K562 (cell line): Measurements from ENCODE around the gene TFF3. TPM values are rescaled to one million over a fixed set of nuclear protein-coding genes. Genes with fewer than 3 reads are reported as not detected.

Experiments
- ATAC-seq: fragments of 200-7000 bp; cut with Tn5 transposase; 3 replicates; pipeline ENCODE4 v1.9.1; 2020; ENCODE audit warnings: moderate library complexity
- BruUV-seq: library from RNA; stranded (reverse); fragments of 400-500 nt; replicated peaks from 2 replicates; lab custom pipeline; 2021; lab: Mats Ljungman, UMichigan
- CTCF ChIA-PET: fragments of 300-600 bp; formaldehyde crosslinking; extraction: SDS; loops from one replicate; lab custom pipeline; 2021; ENCODE audit warnings: low intra/inter-chr PET ratio; lab: Yijun Ruan, JAX
- POLR2A ChIA-PET: fragments of 300-600, 350-650 bp; sonication (Branson Sonifier 250); formaldehyde crosslinking; extraction: SDS; loops from one replicate; lab custom pipeline; 2021; ENCODE audit warnings: antibody characterized with exemption, inconsistent platforms; lab: Yijun Ruan, JAX
- DNase-seq, 4 experiments: peaks; one replicate each; pipeline versions ENCODE4 v3.0.0 to v3.0.0-alpha.2; 2011 to 2018; ENCODE audit warnings: low spot score in 3 of 4, mixed read lengths in 3 of 4; ENCODE audit errors: extremely low read depth in 1 of 4
- FAIRE-seq: peaks from 2 replicates; lab custom pipeline; 2011; peaks lifted over from hg19 to GRCh38; lab: Jason Lieb, UNC
- H2AFZ ChIP-seq: 2 replicates; pipeline ENCODE4 v1.6.0; 2011; ENCODE audit warnings: low read depth, low read length, control low read depth, inconsistent platforms
- H3K27ac ChIP-seq: fragments of 200-600 bp; 3 replicates; pipeline ENCODE4 v1.8.0; 2011; ENCODE audit warnings: low read depth, mild to moderate bottlenecking, control low read depth, inconsistent platforms, low read length, moderate library complexity, mixed read lengths; ENCODE audit errors: extremely low read depth
- H3K27me3 ChIP-seq, 2 experiments: fragments of 300-600 bp in 1 of 2; 2 replicates in 1 of 2; 3 replicates in 1 of 2; pipeline versions ENCODE4 v1.6.0 to v1.8.0; 2011; ENCODE audit warnings: inconsistent platforms in 2 of 2, low read length in 2 of 2, mild to moderate bottlenecking in 1 of 2, mixed read lengths in 1 of 2, moderate library complexity in 1 of 2; ENCODE audit not compliant: control insufficient read depth in 2 of 2, insufficient read depth in 2 of 2
- H3K36me3 ChIP-seq: fragments of 300-600 bp; 3 replicates; pipeline ENCODE4 v1.8.0; 2011; ENCODE audit warnings: mild to moderate bottlenecking, low read length, inconsistent platforms; ENCODE audit not compliant: control insufficient read depth, insufficient read depth
- H3K4me1 ChIP-seq, 2 experiments: fragments of 200-600 bp in 1 of 2; replicated peaks in 1 of 2; 2 replicates in 1 of 2; 3 replicates in 1 of 2; pipeline versions ENCODE4 v1.5.1 to v1.8.0; 2011; ENCODE audit warnings: inconsistent platforms in 2 of 2, low read length in 2 of 2, mild to moderate bottlenecking in 1 of 2, mixed read lengths in 1 of 2, moderate library complexity in 1 of 2; ENCODE audit not compliant: control insufficient read depth in 2 of 2, insufficient read depth in 2 of 2
- H3K4me2 ChIP-seq: 2 replicates; pipeline ENCODE4 v1.6.1; 2011; ENCODE audit warnings: low read length, control low read depth, inconsistent platforms, mixed read lengths; ENCODE audit not compliant: insufficient read depth
- H3K4me3 ChIP-seq: fragments of 200-600 bp; sonication (generic), shearing (Covaris generic); 2 replicates; pipeline ENCODE4 v1.5.1; 2016; ENCODE audit warnings: control low read depth, inconsistent platforms
- H3K79me2 ChIP-seq: fragments of 200-600 bp; 3 replicates; pipeline ENCODE4 v1.8.0; 2011; ENCODE audit warnings: low read length, inconsistent platforms; ENCODE audit not compliant: control insufficient read depth, insufficient read depth
- H3K9ac ChIP-seq, 2 experiments: 2 replicates each; pipeline versions ENCODE4 v1.6.0 to v1.6.1; 2011; ENCODE audit warnings: low read depth in 2 of 2, low read length in 2 of 2, control low read depth in 1 of 2, inconsistent platforms in 1 of 2, mild to moderate bottlenecking in 1 of 2, mixed read lengths in 1 of 2; ENCODE audit not compliant: insufficient read depth in 1 of 2
- H3K9me1 ChIP-seq: one replicate; pipeline ENCODE4 v1.6.0; 2011; ENCODE audit warnings: inconsistent platforms, mild to moderate bottlenecking, low read length, moderate library complexity; ENCODE audit not compliant: control insufficient read depth, insufficient read depth
- H3K9me3 ChIP-seq: replicated peaks from 2 replicates; pipeline ENCODE4 v1.5.1; 2011; ENCODE audit warnings: low read depth, low read length, inconsistent platforms; ENCODE audit not compliant: control insufficient read depth, insufficient read depth
- H4K20me1 ChIP-seq: replicated peaks from 2 replicates; pipeline ENCODE4 v1.6.1; 2011; ENCODE audit warnings: low read length, inconsistent platforms, mixed read lengths; ENCODE audit not compliant: control insufficient read depth, insufficient read depth
- ARID2 ChIP-seq: fragments of 450-650 bp; IDR thresholded peaks from 2 replicates; pipeline ENCODE4 v1.6.1; 2017; ENCODE audit warnings: antibody characterized with exemption, mild to moderate bottlenecking
- BCOR ChIP-seq: fragments of 450-650 bp; IDR thresholded peaks from 2 replicates; pipeline ENCODE4 v1.6.1; 2016
- CEBPZ ChIP-seq: fragments of 150-350 bp; IDR thresholded peaks from 2 replicates; pipeline ENCODE4 v1.6.1; 2014; ENCODE audit warnings: low read depth, mild to moderate bottlenecking, low read length, borderline replicate concordance
- CHCHD3 ChIP-seq: fragments of 250-450 bp; sonication (Bioruptor Pico); IDR thresholded peaks from 2 replicates; pipeline ENCODE4 v2.1.2; 2022; ENCODE audit warnings: mild to moderate bottlenecking
- DPF2 ChIP-seq: fragments of 450-650 bp; IDR thresholded peaks from 2 replicates; pipeline ENCODE4 v1.6.1; 2016
- HNRNPH1 ChIP-seq: fragments of 200-400 bp; formaldehyde crosslinking; optimal IDR thresholded peaks from 2 replicates; pipeline ENCODE3; 2017; ENCODE audit warnings: low read depth, mild to moderate bottlenecking, low read length, moderate library complexity
- LARP7 ChIP-seq: fragments of 450-650 bp; IDR thresholded peaks from 2 replicates; pipeline ENCODE4 v1.6.1; 2016
- MXI1 ChIP-seq: IDR thresholded peaks from 2 replicates; pipeline ENCODE4 v1.6.1; 2011; ENCODE audit warnings: low read depth, mild to moderate bottlenecking, improper control_type of control experiment, low read length
- RUNX1 ChIP-seq: sonication (generic); IDR thresholded peaks from 2 replicates; pipeline ENCODE4 v1.6.1; 2016; ENCODE audit warnings: antibody characterized with exemption, low read depth
- SAP30 ChIP-seq: fragments of 200-600 bp; sonication (generic); IDR thresholded peaks from 2 replicates; pipeline ENCODE4 v1.6.1; 2012; ENCODE audit warnings: borderline replicate concordance, low read depth, mild to moderate bottlenecking, moderate library complexity, low read length, control low read depth, inconsistent platforms; ENCODE audit not compliant: insufficient read depth, poor library complexity, severe bottlenecking
- SP1 ChIP-seq: sonication (generic); formaldehyde crosslinking; IDR thresholded peaks from 2 replicates; pipeline ENCODE4 v1.8.1; 2022; ENCODE audit warnings: mild to moderate bottlenecking, missing genetic modification reagents
- ZKSCAN1 ChIP-seq: fragments of 150-350 bp; IDR thresholded peaks from 2 replicates; pipeline ENCODE4 v1.6.1; 2016; ENCODE audit warnings: low read depth, low read length
- ZNF449 ChIP-seq: fragments of 250-450 bp; sonication (Bioruptor Pico); IDR thresholded peaks from 2 replicates; pipeline ENCODE4 v1.8.0; 2022; ENCODE audit warnings: moderate library complexity, mild to moderate bottlenecking, inconsistent platforms
- WGBS: fragments of 100-300 bp; shearing (Covaris generic); methylation state at CpG from one replicate; pipeline ENCODE4 v1.1.6; 2016; ENCODE audit warnings: low coverage, mixed read lengths; ENCODE audit not compliant: insufficient coverage; ENCODE audit errors: missing lambda C conversion rate; 5-methylcytosine and 5-hydroxymethylcytosine counted together
- in situ Hi-C: fragments of 300-500 bp; cut with MboI; formaldehyde crosslinking; loops from 4 replicates; pipeline ENCODE4 v1.15.0; 2018; ENCODE audit warnings: inconsistent platforms, mixed read lengths
- intact Hi-C: fragments of 100-400 bp; cut with micrococcal nuclease; formaldehyde crosslinking; loops from 2 replicates; pipeline ENCODE4 v1.14.2; 2022
- polyA plus RNA-seq, 8 experiments: library from polyadenylated mRNA; depleted of rRNA in 4 of 8; stranded (reverse) in 5 of 8; unstranded in 3 of 8; fragments of >200 nt; fragmentation: Nextera tagmentation in 2 of 8; fragmentation: Illumina TruSeq in 1 of 8; extraction: Ambion mirVana in 2 of 8; extraction: Trizol in 1 of 8; gene quantifications; 2 replicates each; pipeline versions ENCODE4 v1.2.1 to v1.2.3, GENCODE V29; 2011 to 2014; ENCODE audit warnings: inconsistent platforms in 1 of 8, missing spikeins in 1 of 8
- total RNA-seq, 7 experiments: library from RNA; depleted of rRNA in 6 of 7; stranded (reverse); fragments of >200 nt in 6 of 7; fragmentation: Illumina TruSeq in 2 of 7; extraction: Trizol in 2 of 7; gene quantifications; 2 replicates each; pipeline versions ENCODE4 v1.2.1 to v1.2.3, GENCODE V29; 2011 to 2021; ENCODE audit warnings: low replicate concordance in 1 of 7

TFF3 gene
- total and polyA plus RNA-seq, 9 of the 15 experiments (the other 6 are each of a cell fraction or from before 2014, with no cell fraction given), result 0.78 TPM; not detected in 8

GRCh38 chr21:42291003-42291750 lies 24.0 kb downstream of the TFF3 start (continued):
- TF ChIP-seq CEBPZ (no peak), CHCHD3 (CRISPR knock-in tag) (no peak), RUNX1 (no peak), ZNF449 (no peak)
- TF ChIP-seq, all 486 proteins: peak for 0

GRCh38 chr21:42290505-42290904 lies 24.7 kb downstream of the TFF3 start:
- intact Hi-C loops, result no loop called here
- Histone ChIP-seq H3K4me2 (no peak overlapping the region), H3K4me3 (no peak overlapping the region), H3K9ac (no peak overlapping the region), H3K4me1 (peaks cover 0 to 16% of the 10 kb centered on the region in 2 experiments; a peak in 2 of 5 replicates), H2AFZ (no peak overlapping the region), H3K79me2 (no peaks in the 10 kb centered on the region), H3K27ac (no peak overlapping the region), H3K36me3 (no peaks in the 10 kb centered on the region), H4K20me1 (peaks cover 17% of the 10 kb centered on the region), H3K9me3 (no peaks in the 10 kb centered on the region), H3K9me1 (no peaks in the 10 kb centered on the region), H3K27me3 (peaks cover 46 to 86% of the 10 kb centered on the region in 2 experiments)
- ChIA-PET CTCF (no interaction called here), POLR2A (interaction anchor here (1.0 kb wide), 1 partner anchor 19 kb away, joined by 3 read pairs; no protein-coding TSS in a partner anchor)
- no peak for DNase-seq
- ATAC-seq, result no peak
- in situ Hi-C loops, result no loop called here
- no peak for FAIRE-seq
- no TSS peak for BruUV-seq
- TF ChIP-seq SP1 (no peak), DPF2 (no peak), HNRNPH1 (no peak), MXI1 (no peak), ARID2 (no peak), LARP7 (no peak), SAP30 (no peak), BCOR (no peak), ZKSCAN1 (no peak)
- WGBS, result 0% methylated on average over 3 of the region's 3 CpGs
